Erythroblast (primary cell): ENCODE data around the gene BLOC1S3.

ENCODE experiments used
- DNase-seq, 2 experiments: peaks; one replicate each; lab custom pipeline; 2025; lab: John Stamatoyannopoulos, UW
- GATA1 ChIP-seq: IDR thresholded peaks from 2 replicates; pipeline ENCODE4 v1.6.1; 2011; ENCODE audit warnings: low read depth, mild to moderate bottlenecking, control low read depth, low read length, moderate library complexity
- POLR2A ChIP-seq: IDR thresholded peaks from 2 replicates; pipeline ENCODE4 v1.6.1; 2011; ENCODE audit warnings: mild to moderate bottlenecking, low read length

Gene BLOC1S3

GRCh38 chr19:45175515-45176345 lies 2.9 kb upstream of the BLOC1S3 start:
- no peak for DNase-seq

GRCh38 chr19:45177817-45178261 lies 745 bp upstream of the BLOC1S3 start, which contains the start of gene TRAPPC6A:
Gene TRAPPC6A (minus strand): TSS chr19:45178237. CDS start chr19:45178218, 19 bp downstream.
- TF ChIP-seq POLR2A, result no peak
- TF ChIP-seq GATA1, result no peak
- DNase-seq, result peak; percentile 79 to 88

More at GRCh38 chr19:45175515-45176345, 2.9 kb upstream of the BLOC1S3 start:
- TF ChIP-seq GATA1, result no peak
- no peak for TF ChIP-seq POLR2A

GRCh38 chr19:45179072-45179891 lies 698 bp downstream of the BLOC1S3 start:
- no peak for TF ChIP-seq POLR2A
- DNase-seq, result peak; percentile 71 to 79

- peak in 1 of 2 experiments; percentile 30 for DNase-seq
- TF ChIP-seq GATA1, result no peak
- no peak for TF ChIP-seq POLR2A
These were observed 1.3 kb downstream of the BLOC1S3 start for GRCh38 chr19:45179892-45180370.

- DNase-seq, result no peak
- TF ChIP-seq POLR2A (no peak), GATA1 (no peak)
These were observed 2.4 kb downstream of the BLOC1S3 start for GRCh38 chr19:45180936-45181335.

GRCh38 chr19:45182758-45183157 lies 4.2 kb downstream of the BLOC1S3 start:
- TF ChIP-seq POLR2A (no peak), GATA1 (no peak)
- no peak for DNase-seq

- TF ChIP-seq GATA1 (no peak), POLR2A (no peak)
- DNase-seq, result no peak
These were observed 5.5 kb downstream of the BLOC1S3 start for GRCh38 chr19:45184115-45184514.

GRCh38 chr19:45186509-45187334 lies 8.1 kb downstream of the BLOC1S3 start:
- TF ChIP-seq POLR2A (no peak), GATA1 (no peak)
- DNase-seq, result no peak

- no peak for TF ChIP-seq GATA1
- TF ChIP-seq POLR2A, result no peak
- peak; percentile 31 to 53 for DNase-seq
These were observed 9.0 kb downstream of the BLOC1S3 start for GRCh38 chr19:45187421-45188100.

GRCh38 chr19:45189971-45190370 lies 11.4 kb downstream of the BLOC1S3 start:
- no peak for DNase-seq
- TF ChIP-seq POLR2A, result no peak
- no peak for TF ChIP-seq GATA1

GRCh38 chr19:45191375-45191774 lies 12.8 kb downstream of the BLOC1S3 start:
- no peak for DNase-seq
- TF ChIP-seq POLR2A, result no peak
- no peak for TF ChIP-seq GATA1

GRCh38 chr19:45195764-45196163 lies 17.2 kb downstream of the BLOC1S3 start:
- DNase-seq, result no peak
- no peak for TF ChIP-seq GATA1
- TF ChIP-seq POLR2A, result no peak

- DNase-seq, result peak in 1 of 2 experiments; percentile 11
- TF ChIP-seq POLR2A (no peak), GATA1 (no peak)
These were observed 22.0 kb downstream of the BLOC1S3 start for GRCh38 chr19:45200568-45200967.

GRCh38 chr19:45202637-45203036 lies 24.1 kb downstream of the BLOC1S3 start:
- TF ChIP-seq GATA1, result no peak
- TF ChIP-seq POLR2A, result no peak
- no peak for DNase-seq
